GM21717 (cell line): ENCODE measurements around the gene PARP4.
"Not testable (repeated sequence)": the region's sequence is repeated elsewhere in the genome, so short reads cannot be mapped to it uniquely, and the experiment has no call there.

Source experiments
- ATAC-seq: cut with Tn5 transposase; IDR thresholded peaks from one replicate; pipeline ENCODE4 v1.9.1; 2021; ENCODE audit warnings: mild to moderate bottlenecking, moderate library complexity; ENCODE audit not compliant: unreplicated experiment

PARP4 gene

DNA sequence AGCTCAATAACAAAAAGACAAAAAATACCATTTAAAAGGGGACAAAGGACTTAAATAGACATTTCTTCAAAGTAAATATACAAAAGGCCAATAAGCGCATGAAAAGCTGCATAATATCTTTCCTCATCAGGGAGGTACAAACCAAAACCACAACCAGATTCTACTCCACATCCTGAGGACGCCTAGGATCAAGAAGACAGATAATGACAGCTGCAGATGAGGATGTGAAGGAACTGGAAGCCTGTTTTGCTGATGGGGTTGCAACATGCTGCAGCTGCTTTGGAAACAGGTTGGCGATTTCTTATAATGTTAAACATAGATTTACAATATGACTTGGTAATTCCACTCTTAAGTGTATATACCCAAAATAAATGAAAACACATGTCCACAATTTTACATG, 132.4 kb downstream of the PARP4 start:
- not testable (repeated sequence) for ATAC-seq

DNA sequence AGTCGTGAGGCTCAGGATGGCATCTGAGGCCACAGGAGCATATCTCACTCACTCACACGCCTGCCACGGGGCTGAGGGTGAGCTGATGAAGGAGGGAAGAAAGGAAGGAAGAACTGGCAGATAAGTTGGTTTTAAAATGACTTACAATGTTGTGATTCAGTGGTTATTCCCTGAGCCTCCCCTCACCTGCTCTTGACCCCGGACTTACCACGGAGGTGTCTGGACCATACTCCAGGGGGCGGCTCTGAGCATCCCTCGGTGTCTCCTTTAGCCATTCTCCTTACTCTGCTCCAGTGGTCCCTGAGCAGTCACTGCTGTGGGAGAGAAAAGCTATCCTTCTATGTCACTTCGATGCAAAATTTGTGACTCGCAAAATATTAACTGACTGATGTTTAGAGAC, 141.3 kb downstream of the PARP4 start:
- not testable (repeated sequence) for ATAC-seq
